Measurements from ENCODE around the gene CD177.
"Not testable (repeated sequence)": the region's sequence is repeated elsewhere in the genome, so short reads cannot be mapped to it uniquely, and the experiment has no call there.

GRCh38 chr19:43377624-43378023 lies 24.1 kb downstream of the CD177 start:
- TF ChIP-seq CTCF (conservative IDR thresholded peaks at IDR 0.05 in 1 of 2, IDR thresholded peaks at IDR 0.05 in 1 of 2; ENCODE audit: low read depth in 1 of 2, low read length in 2 of 2); EZH2 (IDR thresholded peaks at IDR 0.05; ENCODE audit: low read length, missing control alignments): not testable (repeated sequence)

Measured in fibroblast of lung (primary cell).